HG03159 (cell line): ENCODE data around the gene ZIC4.

ENCODE experiments used
- ATAC-seq: cut with Tn5 transposase; IDR thresholded peaks from one replicate; pipeline ENCODE4 v1.9.1; 2021; ENCODE audit warnings: mild to moderate bottlenecking, moderate library complexity; ENCODE audit not compliant: unreplicated experiment

Gene ZIC4

DNA sequence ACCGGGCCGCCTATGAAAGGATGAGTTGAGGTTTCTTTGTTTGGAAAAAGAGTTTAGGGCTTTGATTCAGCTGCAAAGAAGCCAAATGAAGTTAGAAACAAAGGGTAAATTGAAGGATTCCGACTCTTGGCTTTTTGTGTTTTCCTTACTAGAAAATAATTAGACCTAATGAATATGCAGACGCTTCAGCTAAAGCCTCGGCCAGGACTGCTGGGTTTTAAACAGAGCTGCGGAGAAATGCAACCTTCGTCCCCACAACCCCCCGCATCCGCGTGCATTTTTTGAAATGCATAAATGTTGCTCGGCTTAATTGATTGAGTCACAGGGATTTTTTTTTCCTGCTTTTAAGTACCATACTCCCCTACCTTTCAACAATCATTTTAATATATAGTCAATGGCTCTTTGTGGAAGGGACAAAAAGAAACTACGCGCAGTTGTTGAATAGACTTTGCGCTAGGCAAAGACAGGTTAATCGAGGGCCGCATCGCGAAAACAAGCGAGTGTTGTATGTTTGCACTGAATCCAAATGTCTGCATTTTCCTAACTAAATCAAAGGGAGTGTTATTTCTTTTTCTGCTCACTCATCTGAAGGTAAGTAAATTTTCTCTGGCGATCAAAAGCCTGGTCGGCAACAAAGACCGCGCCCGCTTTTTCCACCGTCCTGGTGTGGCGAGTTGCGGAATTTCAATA, 1.3 kb upstream of the ZIC4 start:
- ATAC-seq: no peak

DNA sequence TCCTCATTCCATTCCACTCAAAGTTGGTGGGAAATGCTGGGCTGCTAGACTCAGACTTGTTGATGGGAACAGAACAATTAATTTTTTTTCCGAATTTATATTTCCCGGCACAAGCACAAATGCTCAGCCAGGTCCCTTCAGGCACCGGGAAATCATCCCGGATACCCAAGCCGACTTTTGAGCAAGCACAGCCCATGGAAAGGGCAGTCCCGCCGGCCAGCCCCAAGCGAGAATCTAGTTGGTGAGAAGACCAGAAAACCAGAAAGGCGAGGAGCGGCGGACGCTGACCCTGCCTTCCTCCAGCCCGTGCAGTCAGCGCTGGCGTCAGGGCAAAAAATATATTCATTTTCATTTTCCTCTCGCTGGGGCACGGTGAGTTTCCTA, 763 bp upstream of the ZIC4 start:
- ATAC-seq: no peak

GRCh38 chr3:147405231-147406027, 914 bp downstream of the ZIC4 start:
- no peak for ATAC-seq

DNA sequence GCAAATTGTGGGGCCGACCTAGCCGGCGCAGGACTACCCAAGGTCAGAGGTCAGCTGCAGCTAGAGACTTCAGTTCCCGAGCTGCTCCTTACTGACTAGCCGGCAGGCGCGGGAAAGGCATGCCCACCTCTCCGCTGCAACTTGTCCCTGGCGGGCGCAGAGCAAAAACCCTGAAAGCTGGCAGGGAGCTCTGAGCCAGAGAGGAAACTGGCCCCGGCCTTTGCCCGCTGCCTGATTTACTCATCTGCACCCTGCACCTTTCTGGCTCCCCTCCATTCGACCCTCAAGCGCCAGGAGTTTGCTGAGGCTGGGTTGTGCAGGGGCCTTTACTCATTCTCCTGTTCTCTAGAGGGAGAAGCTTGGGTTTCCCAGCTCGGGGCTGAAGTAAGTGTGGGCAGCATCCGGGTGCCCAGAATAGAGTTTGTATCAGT, 1.5 kb downstream of the ZIC4 start:
- ATAC-seq: no peak

DNA sequence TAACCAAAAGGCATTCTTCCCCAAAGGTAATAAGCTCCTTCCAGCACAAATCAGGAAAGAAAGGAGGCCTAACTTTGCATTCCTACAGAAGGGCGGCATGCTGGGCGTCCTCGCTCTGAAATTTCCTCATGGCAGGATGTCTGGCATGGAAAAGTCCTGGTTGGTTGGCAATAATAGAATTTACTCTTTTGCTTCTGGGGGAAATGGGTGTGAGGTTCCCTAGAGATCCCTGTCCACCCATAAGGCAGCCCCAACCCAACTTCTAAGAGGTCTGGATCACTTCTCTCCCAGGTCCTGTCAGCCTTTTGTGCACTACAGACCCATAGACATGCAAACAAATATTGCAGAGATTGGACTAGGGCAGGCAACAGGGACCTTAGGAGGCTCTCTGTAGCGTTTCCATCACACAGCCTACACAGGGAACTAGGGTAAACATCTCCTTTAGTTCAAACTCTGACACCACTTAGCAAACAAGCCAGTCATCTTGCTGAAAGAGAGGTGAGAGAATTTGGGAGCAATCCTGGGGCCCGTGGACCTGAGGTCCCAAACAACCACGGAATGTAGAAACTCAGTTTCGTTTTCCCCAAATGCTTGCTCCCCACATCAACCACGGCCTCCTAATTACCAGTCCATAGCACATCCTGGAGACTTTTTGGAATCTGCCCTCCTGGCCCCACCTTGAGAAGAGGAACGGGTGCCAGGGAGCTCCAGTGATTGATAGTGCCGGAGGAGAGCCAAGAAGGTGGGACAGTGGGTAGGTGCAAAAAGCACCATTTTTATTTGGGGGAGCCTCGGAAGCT, 2.1 kb downstream of the ZIC4 start:
- no peak for ATAC-seq

GRCh38 chr3:147403511-147403910, 2.8 kb downstream of the ZIC4 start:
- no peak for ATAC-seq

DNA sequence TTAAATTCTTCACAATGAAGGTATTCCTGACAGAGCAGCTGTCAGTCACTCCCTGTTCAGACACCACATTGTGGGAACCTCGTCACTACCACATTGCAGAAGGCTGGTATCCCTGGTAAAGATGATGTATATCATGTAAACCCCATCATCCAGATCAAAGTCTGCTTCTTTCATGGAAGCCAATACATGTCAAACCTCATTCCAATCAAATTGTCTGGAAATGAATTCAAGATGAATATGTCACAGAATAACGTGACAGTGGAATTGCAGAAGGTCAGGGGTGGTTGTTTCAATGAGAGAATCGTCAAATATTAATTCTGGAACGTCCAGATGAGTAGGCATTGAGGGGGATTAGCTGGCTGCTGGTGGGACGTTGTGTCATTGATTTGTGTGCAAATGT, 4.2 kb downstream of the ZIC4 start:
- ATAC-seq: no peak

- ATAC-seq: no peak
Observed at GRCh38 chr3:147401421-147401820, 4.9 kb downstream of the ZIC4 start.

- no peak for ATAC-seq
Observed at GRCh38 chr3:147400999-147401398, 5.3 kb downstream of the ZIC4 start.

GRCh38 chr3:147400111-147400510, 6.2 kb downstream of the ZIC4 start:
- ATAC-seq: no peak

- no peak for ATAC-seq
Observed at GRCh38 chr3:147398813-147399534, 7.4 kb downstream of the ZIC4 start.

- no peak for ATAC-seq
Observed at GRCh38 chr3:147397875-147398812, 8.2 kb downstream of the ZIC4 start.

DNA sequence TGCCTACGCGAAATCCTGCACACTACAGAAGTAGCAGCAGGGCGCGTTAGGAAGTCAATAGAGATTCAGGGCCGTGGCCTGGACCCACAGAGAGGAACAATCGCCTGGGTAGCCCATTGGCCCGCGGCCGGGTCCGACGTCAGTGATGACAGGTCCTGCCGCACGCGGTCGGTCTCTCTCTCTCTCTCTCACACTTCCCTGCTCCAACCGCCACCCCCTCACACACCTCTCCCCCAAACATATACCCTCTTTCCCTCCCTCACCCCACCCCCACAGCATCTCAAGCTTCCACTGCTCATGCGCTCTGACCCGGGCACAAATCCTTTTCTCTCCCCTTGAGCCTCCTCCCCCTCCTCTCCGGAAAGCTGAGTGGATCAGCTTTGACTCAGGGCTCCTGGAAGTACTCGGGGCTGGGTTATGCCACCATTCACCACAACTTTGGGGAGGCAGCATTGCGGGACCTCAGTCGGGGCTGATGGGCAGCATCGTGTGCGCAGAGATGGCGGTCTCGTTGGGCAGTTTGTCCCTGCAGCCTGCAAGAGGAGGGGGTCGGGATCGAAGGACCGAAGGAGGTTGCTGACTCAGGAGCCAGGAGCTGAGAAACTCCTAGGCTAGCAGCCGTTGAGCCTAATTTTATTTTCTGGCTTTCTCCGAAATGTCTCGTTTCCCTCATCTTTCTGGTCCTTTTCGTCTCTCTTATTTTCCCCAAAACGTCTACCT, 9.0 kb downstream of the ZIC4 start:
- ATAC-seq: no peak

GRCh38 chr3:147396712-147397046, 9.7 kb downstream of the ZIC4 start:
- no peak for ATAC-seq

DNA sequence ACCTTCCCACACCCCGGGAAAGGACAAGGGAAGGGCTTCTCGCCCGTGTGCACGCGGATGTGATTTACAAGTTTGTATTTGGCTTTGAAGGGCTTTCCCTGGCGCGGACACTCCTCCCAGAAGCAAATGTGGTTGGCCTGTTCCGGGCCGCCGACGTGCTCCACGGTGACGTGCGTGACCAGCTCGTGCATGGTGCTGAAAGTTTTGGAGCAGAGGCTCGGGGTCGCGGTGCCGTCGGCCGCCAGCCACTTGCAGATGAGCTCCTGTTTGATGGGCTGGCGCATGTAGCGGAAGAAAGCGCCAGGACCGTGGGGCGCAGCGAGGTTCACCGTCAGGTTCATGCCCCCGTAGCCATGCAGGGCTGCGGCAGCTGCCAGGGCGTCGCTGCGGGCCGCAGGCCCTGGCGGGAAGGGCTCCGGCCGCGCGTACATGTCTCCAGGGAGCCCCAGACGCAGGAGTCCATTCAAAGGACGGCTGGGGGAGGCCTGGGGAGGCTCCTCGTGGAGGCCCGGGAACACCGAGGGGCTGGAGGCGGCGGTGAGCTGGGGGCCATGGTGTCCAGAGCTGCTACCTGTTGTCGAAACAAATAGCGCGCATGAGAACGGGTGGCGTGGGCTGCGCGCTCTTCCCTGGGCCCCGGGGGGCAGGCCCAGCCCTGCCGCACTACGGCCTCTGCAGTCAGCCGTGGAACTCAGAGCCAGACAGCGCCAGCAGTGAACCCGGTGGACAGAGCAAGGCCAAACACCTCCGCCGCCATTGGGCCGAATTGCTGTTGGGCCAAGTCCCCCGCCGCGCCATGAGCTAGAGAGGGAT, 10.2 kb downstream of the ZIC4 start:
- ATAC-seq: no peak

GRCh38 chr3:147394884-147395225, 11.5 kb downstream of the ZIC4 start:
- no peak for ATAC-seq

DNA sequence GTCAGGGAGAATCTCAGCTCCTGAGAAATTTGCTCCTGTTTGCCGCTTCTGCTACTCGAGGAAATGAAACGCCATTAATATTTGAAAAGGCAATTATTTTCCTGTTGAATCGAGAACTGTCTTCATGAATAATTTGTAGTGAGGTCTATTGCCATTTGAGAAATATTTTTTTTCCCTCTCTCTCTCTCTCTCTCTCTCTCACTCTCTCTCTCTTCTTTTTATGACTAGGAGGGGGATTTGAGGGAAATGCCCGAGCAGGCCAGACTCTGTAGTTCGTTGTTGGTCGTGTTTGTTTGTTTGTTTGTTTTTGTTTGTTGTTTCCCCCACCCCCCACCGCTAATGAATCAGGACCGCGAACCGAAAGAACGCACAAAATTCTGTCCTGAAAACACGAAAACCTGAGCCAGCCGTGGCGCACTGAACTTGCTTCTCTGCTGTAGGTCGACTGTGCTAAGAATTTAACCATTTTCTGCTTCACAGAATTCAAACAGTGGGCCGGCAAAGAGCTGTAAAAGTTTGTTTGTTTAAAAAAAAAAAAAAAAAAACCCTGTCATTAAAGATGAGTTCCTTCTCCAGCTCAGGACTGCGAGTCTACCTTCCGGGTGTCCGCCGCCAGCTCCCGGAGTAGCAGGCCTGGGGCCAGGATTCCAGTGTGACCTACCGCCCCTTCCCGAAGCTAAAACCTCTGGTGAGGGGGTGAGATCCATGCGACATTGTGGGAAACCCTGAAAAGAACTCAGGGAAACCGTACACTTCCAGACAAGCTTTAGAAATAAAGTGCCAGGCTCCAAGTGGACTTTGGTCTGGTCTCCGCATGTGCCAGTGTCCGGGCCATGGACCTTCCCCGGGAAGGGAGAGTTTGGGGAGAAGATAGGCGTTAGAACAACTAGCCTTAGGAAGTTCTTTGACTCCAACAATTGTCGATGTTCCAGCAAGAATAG, 12.1 kb downstream of the ZIC4 start:
- no peak for ATAC-seq
